Measurements from ENCODE around the gene ZNF613.

GRCh38 chr19:51891193-51891747, 36.0 kb upstream of the ZNF613 start:
- TF ChIP-seq EZH2 (IDR thresholded peaks at IDR 0.05; ENCODE audit: low read length, missing control alignments) = no peak
- TF ChIP-seq CTCF (conservative IDR thresholded peaks at IDR 0.05 in 1 of 2, IDR thresholded peaks at IDR 0.05 in 1 of 2; ENCODE audit: low read depth in 1 of 2, low read length in 2 of 2) = no peak

Measured in fibroblast of lung (primary cell).